Left lung (tissue), 10 donors: ENCODE results near the gene OTUD4. TPM values are rescaled to one million over a fixed set of nuclear protein-coding genes. Genes with fewer than 3 reads are reported as not detected.
A peak's percentile ranks its signal among the peaks of the same experiment; 100 is the strongest.
"Not testable (repeated sequence)": the region's sequence is repeated elsewhere in the genome, so short reads cannot be mapped to it uniquely, and the experiment has no call there.

ENCODE experiments used
- ATAC-seq: fragments of 200-7000 bp; cut with Tn5 transposase; one replicate; pipeline ENCODE4 v1.9.1; 2020; ENCODE audit warnings: moderate library complexity
- DNase-seq, 4 donors: peaks; one replicate each; pipeline ENCODE4 v3.0.0-alpha.2; 2013 to 2020
- H3K27ac ChIP-seq, 2 donors: fragments of 200-600 bp; sonication (generic) in 1 of 2; one replicate each; pipeline versions ENCODE4 v1.5.0 to v1.8.0; 2020 to 2021
- H3K27me3 ChIP-seq, 2 donors: fragments of 200-600 bp; sonication (generic) in 1 of 2; one replicate each; pipeline versions ENCODE4 v1.5.0 to v1.8.0; 2020 to 2021
- H3K36me3 ChIP-seq, 2 donors: fragments of 200-600 bp; sonication (generic) in 1 of 2; one replicate each; pipeline versions ENCODE4 v1.5.0 to v1.8.0; 2020 to 2021
- H3K4me1 ChIP-seq, 2 donors: fragments of 200-600 bp; one replicate each; pipeline ENCODE4 v1.8.0; 2021
- H3K4me3 ChIP-seq, 2 donors: fragments of 200-600 bp; sonication (generic) in 1 of 2; one replicate each; pipeline versions ENCODE4 v1.5.0 to v1.8.0; 2020 to 2021; ENCODE audit warnings: mild to moderate bottlenecking in 1 of 2
- H3K9me3 ChIP-seq, 2 donors: fragments of 200-600 bp; sonication (generic) in 1 of 2; one replicate each; pipeline versions ENCODE4 v1.5.0 to v1.8.0; 2020 to 2021
- CTCF ChIP-seq, 2 donors: fragments of 200-600 bp; sonication (generic) in 1 of 2; IDR thresholded peaks; one replicate each; pipeline versions ENCODE4 v1.5.0 to v1.8.0; 2021; ENCODE audit warnings: antibody characterized with exemption in 2 of 2
- intact Hi-C, 2 donors: fragments of 100-400 bp; cut with DNase I; formaldehyde crosslinking; loops; one replicate each; pipeline versions ENCODE4 v1.11.2 to v1.14.2; 2022
- polyA plus RNA-seq, 6 donors: library from polyadenylated mRNA; unstranded; fragments of 120-200 nt; gene quantifications; one replicate each; pipeline ENCODE4 v1.2.1, GENCODE V29; 2013; ENCODE audit not compliant: insufficient read length in 6 of 6
- total RNA-seq, 2 donors: library from RNA; stranded (reverse); fragmentation: NEBNext Ultra II Directional; extraction: Animal tissue kit (Norgen Biotek cat#: 25700); gene quantifications; one replicate each; pipeline ENCODE4 v1.2.1, GENCODE V29; 2021
- donor health status: DM: no; HTN: yes; CAD: no.
- donor health status: DM: no; HTN: no; CAD: no.

Gene OTUD4
- total and polyA plus RNA-seq, 8 donors, result 33.4 to 43.6 (median 41.7) TPM

GRCh38 chr4:145153181-145153903, 27.0 kb downstream of the OTUD4 start:
- no peak for TF ChIP-seq CTCF (IDR thresholded peaks at IDR 0.05)
- Histone ChIP-seq H3K9me3 (no peaks in the 10 kb centered on the region), H3K27ac (no peak overlapping the region), H3K4me1 (no peaks in the 10 kb centered on the region), H3K27me3 (no peaks in the 10 kb centered on the region), H3K4me3 (no peak overlapping the region), H3K36me3 (peaks cover 3 to 96% of the 10 kb centered on the region in 2 donors)
- intact Hi-C loops, result no loop called here
- ATAC-seq, result no peak
- DNase-seq, result no peak

GRCh38 chr4:145148980-145149379, 31.4 kb downstream of the OTUD4 start:
- peaks cover 3 to 98% of the 10 kb centered on the region in 2 donors for H3K36me3 ChIP-seq
- intact Hi-C loops, result no loop called here
- ATAC-seq, result no peak

GRCh38 chr4:145136219-145136618, 44.2 kb downstream of the OTUD4 start:
- H3K4me3 ChIP-seq, intact Hi-C loops, H3K27ac ChIP-seq, H3K9me3 ChIP-seq, DNase-seq, ATAC-seq, H3K27me3 ChIP-seq: not testable (repeated sequence)
- peaks cover 0 to 47% of the 10 kb centered on the region in 2 donors for H3K36me3 ChIP-seq
- H3K4me1 ChIP-seq, result peaks cover 8 to 17% of the 10 kb centered on the region in 2 donors

More at GRCh38 chr4:145148980-145149379, 31.4 kb downstream of the OTUD4 start:
- no peak overlapping the region for H3K27ac ChIP-seq
- no peaks in the 10 kb centered on the region for H3K27me3 ChIP-seq
- DNase-seq, result no peak
- H3K4me1 ChIP-seq, result no peaks in the 10 kb centered on the region
- no peaks in the 10 kb centered on the region for H3K9me3 ChIP-seq
- no peak overlapping the region for H3K4me3 ChIP-seq
- no peak for TF ChIP-seq CTCF (IDR thresholded peaks at IDR 0.05)

GRCh38 chr4:145132511-145133098, 47.8 kb downstream of the OTUD4 start:
- intact Hi-C loops, result no loop called here
- ATAC-seq, result no peak
- Histone ChIP-seq H3K4me1 (peaks cover 12 to 17% of the 10 kb centered on the region in 2 donors), H3K27ac (peak overlapping the region in 1 of 2 donors; percentile 3), H3K4me3 (no peak overlapping the region), H3K9me3 (no peaks in the 10 kb centered on the region), H3K36me3 (peaks cover 0 to 27% of the 10 kb centered on the region in 2 donors), H3K27me3 (no peaks in the 10 kb centered on the region)
- peak in 2 of 4 donors; percentile 1 to 5 for DNase-seq
- no peak for TF ChIP-seq CTCF (IDR thresholded peaks at IDR 0.05)

GRCh38 chr4:145131848-145132247, 48.5 kb downstream of the OTUD4 start:
- ATAC-seq, result no peak
- Histone ChIP-seq H3K36me3 (peaks cover 0 to 27% of the 10 kb centered on the region in 2 donors), H3K27me3 (no peaks in the 10 kb centered on the region), H3K4me3 (no peak overlapping the region), H3K27ac (peak overlapping the region; percentile 3 to 51), H3K9me3 (no peaks in the 10 kb centered on the region), H3K4me1 (peaks cover 12 to 17% of the 10 kb centered on the region in 2 donors)
- no peak for DNase-seq
- intact Hi-C loops, result no loop called here
- TF ChIP-seq CTCF (IDR thresholded peaks at IDR 0.05), result no peak
